ENCODE results near the gene EIF4B. TPM values are rescaled to one million over a fixed set of nuclear protein-coding genes. Genes with fewer than 3 reads are reported as not detected.

EIF4B gene
- total and polyA plus RNA-seq, 9 of the 15 experiments (the other 6 are each of a cell fraction or from before 2014, with no cell fraction given): 138 to 669 (median 552) TPM

GRCh38 chr12:53079226-53080117 lies 73.2 kb downstream of the EIF4B start, which contains the start of gene SPRYD3 (continued):
- TF ChIP-seq CHAMP1 (IDR thresholded peaks at IDR 0.05) (no peak), ZNF175 (CRISPR knock-in tag; IDR thresholded peaks at IDR 0.05; ENCODE audit: low read depth) (no peak), SMAD4 (CRISPR knock-in tag; conservative IDR thresholded peaks at IDR 0.05) (peak; percentile 49), DDX20 (tag; IDR thresholded peaks at IDR 0.05; ENCODE audit: low read depth) (no peak), KLF6 (CRISPR knock-in tag; IDR thresholded peaks at IDR 0.05; ENCODE audit: borderline replicate concordance) (no peak), TFAP4 (CRISPR knock-in tag; IDR thresholded peaks at IDR 0.05; ENCODE audit: borderline replicate concordance) (peak; percentile 71; the same call in 1 of the 2 replicates), E4F1 (CRISPR knock-in tag; IDR thresholded peaks at IDR 0.05; ENCODE audit: borderline replicate concordance) (no peak), ZNF766 (CRISPR knock-in tag; conservative IDR thresholded peaks at IDR 0.05) (no peak), FOXM1 (IDR thresholded peaks at IDR 0.05; ENCODE audit: low read depth) (no peak), FOXM1 (CRISPR knock-in tag; IDR thresholded peaks at IDR 0.05; ENCODE audit: low read depth) (no peak), THRAP3 (IDR thresholded peaks at IDR 0.05; ENCODE audit: borderline replicate concordance) (no peak), ZNF551 (CRISPR knock-in tag; IDR thresholded peaks at IDR 0.05) (no peak), HIVEP1 (CRISPR knock-in tag; IDR thresholded peaks at IDR 0.05) (peak; percentile 45; the same call in 1 of the 2 replicates), MLLT1 (IDR thresholded peaks at IDR 0.05) (peak in 1 of 2 experiments; percentile 92; a peak in 1 of 4 replicates), ZNF274 (IDR thresholded peaks at IDR 0.05; ENCODE audit: borderline replicate concordance, low read depth, low read length) (no peak), CBX5 (IDR thresholded peaks at IDR 0.05; ENCODE audit: borderline replicate concordance, low read depth) (no peak), SRF (CRISPR knock-in tag; IDR thresholded peaks at IDR 0.05) (0 out of 4 replicates have a peak, but pooled peaks of 1 of the 2 experiments have one; percentile 18), SPI1 (IDR thresholded peaks at IDR 0.05; ENCODE audit: borderline replicate concordance, low read depth, low read length) (no peak), ZNF583 (CRISPR knock-in tag; IDR thresholded peaks at IDR 0.05) (peak; percentile 40; the same call in 1 of the 2 replicates)
